ENCODE results near the gene TADA3.
"Not testable (repeated sequence)": the region's sequence is repeated elsewhere in the genome, so short reads cannot be mapped to it uniquely, and the experiment has no call there.

The TADA3 gene

DNA sequence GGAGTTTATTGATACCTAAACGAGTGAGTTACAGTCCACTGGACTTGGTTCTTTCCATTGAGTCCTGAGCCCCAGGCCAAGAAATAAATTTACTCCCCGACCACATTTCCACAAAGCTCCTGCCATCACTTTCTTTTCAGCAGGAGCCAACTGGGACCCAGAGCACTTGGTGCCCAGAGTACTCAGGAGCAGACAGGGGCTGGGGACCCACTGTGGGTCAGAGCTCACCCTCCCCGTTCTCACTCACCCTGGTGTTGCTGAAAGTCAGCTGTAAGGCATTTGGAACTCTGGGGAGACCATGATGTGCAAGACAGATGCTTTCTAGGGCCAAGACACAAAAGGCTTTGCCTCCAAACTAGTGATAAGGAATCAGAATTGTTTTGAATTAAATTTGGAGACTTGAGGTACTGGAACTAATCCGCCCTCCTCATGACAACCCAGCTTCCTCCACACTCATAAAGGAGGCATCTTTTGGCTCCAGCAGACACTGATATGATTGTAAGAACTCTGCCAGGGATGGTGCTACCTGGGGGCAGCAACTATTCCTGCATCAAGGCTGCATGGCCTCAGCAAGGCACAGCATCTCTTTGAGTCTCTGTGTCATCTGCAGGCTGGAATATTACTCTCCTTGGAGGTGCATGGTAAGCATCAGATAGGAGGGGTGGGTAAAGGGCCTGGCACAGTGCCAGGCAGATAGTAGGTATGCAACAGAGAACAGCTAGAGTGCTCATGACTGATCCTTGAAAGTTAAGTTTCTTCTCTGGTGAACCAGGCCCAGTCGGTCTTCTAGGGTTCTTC is 15.2 kb downstream of the TADA3 start:
- Histone ChIP-seq H3K79me2 (ENCODE audit: control insufficient read depth, low read length) (no peaks in the 10 kb centered on the region), H3K9me3 (ENCODE audit: control insufficient read depth, insufficient read depth, low read length) (no peaks in the 10 kb centered on the region), H3K27me3 (ENCODE audit: control insufficient read depth, low read length) (no peaks in the 10 kb centered on the region), H3K4me2 (ENCODE audit: low read length) (no peak overlapping the region), H3K9me2 (replicated peaks; ENCODE audit: control insufficient read depth, low read length) (no peaks in the 10 kb centered on the region), H3K36me3 (ENCODE audit: control insufficient read depth, low read length) (peaks cover 21% of the 10 kb centered on the region), H3K27ac (ENCODE audit: low read depth, low read length) (no peak overlapping the region), H3F3A (ENCODE audit: control insufficient read depth, insufficient read depth) (peaks cover 22% of the 10 kb centered on the region), H3K4me1 (ENCODE audit: control insufficient read depth, low read length) (peaks cover 61% of the 10 kb centered on the region), H4K20me1 (ENCODE audit: control insufficient read depth, insufficient read depth, low read depth, low read length) (no peaks in the 10 kb centered on the region), H3K4me3 (ENCODE audit: low read length) (no peak overlapping the region)
- TF ChIP-seq EZH2phosphoT487 (IDR thresholded peaks at IDR 0.05; ENCODE audit: borderline replicate concordance, low read length) (no peak), CTCF (IDR thresholded peaks at IDR 0.05; ENCODE audit: low read depth, low read length, poor library complexity, severe bottlenecking) (no peak)

DNA sequence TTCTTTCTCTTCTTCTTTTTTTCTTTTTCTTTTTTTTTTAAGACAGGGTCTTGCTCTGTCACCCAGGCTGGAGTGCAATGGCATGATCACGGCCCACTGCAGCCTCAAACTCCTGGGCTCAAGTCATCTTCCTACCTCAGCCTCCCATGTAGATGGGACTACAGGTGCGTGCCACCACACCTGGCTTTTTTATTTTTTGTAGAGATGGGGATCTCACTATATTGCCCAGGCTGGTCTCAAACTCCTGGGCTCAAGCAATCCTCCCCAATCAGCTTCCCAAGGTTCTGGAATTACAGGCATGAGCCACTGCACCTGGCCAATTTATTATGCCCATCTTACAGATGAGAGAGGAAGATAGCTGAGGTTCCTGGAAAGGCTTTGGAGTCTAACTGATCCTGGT is 21.3 kb downstream of the TADA3 start:
- not testable (repeated sequence) for H4K20me1 ChIP-seq (ENCODE audit: control insufficient read depth, insufficient read depth, low read depth, low read length); H3K27ac ChIP-seq (ENCODE audit: low read depth, low read length); H3K9me2 ChIP-seq (replicated peaks; ENCODE audit: control insufficient read depth, low read length); H3K79me2 ChIP-seq (ENCODE audit: control insufficient read depth, low read length); H3K4me2 ChIP-seq (ENCODE audit: low read length); H3K4me3 ChIP-seq (ENCODE audit: low read length); H3K36me3 ChIP-seq (ENCODE audit: control insufficient read depth, low read length); H3K9me3 ChIP-seq (ENCODE audit: control insufficient read depth, insufficient read depth, low read length); H3F3A ChIP-seq (ENCODE audit: control insufficient read depth, insufficient read depth)
- peaks cover 27% of the 10 kb centered on the region for H3K4me1 ChIP-seq (ENCODE audit: control insufficient read depth, low read length)
- peaks cover 11% of the 10 kb centered on the region for H3K27me3 ChIP-seq (ENCODE audit: control insufficient read depth, low read length)

GRCh38 chr3:9770276-9770812 is 21.9 kb downstream of the TADA3 start:
- no peaks in the 10 kb centered on the region for H3K9me2 ChIP-seq (replicated peaks; ENCODE audit: control insufficient read depth, low read length)
- no peaks in the 10 kb centered on the region for H3K36me3 ChIP-seq (ENCODE audit: control insufficient read depth, low read length)
- H3K79me2 ChIP-seq (ENCODE audit: control insufficient read depth, low read length) = no peaks in the 10 kb centered on the region
- TF ChIP-seq CTCF (IDR thresholded peaks at IDR 0.05; ENCODE audit: low read depth, low read length, poor library complexity, severe bottlenecking) (no peak), EZH2phosphoT487 (IDR thresholded peaks at IDR 0.05; ENCODE audit: borderline replicate concordance, low read length) (no peak)
- no peak overlapping the region for H3K27ac ChIP-seq (ENCODE audit: low read depth, low read length)
- H3K9me3 ChIP-seq (ENCODE audit: control insufficient read depth, insufficient read depth, low read length) = no peaks in the 10 kb centered on the region
- peak overlapping the region; percentile 70 for H3K4me2 ChIP-seq (ENCODE audit: low read length)
- H3K27me3 ChIP-seq (ENCODE audit: control insufficient read depth, low read length) = peaks cover 11% of the 10 kb centered on the region
- H3F3A ChIP-seq (ENCODE audit: control insufficient read depth, insufficient read depth) = 0 out of 2 replicates have a peak, but pooled peaks cover 2% of the 10 kb centered on the region
- no peaks in the 10 kb centered on the region for H4K20me1 ChIP-seq (ENCODE audit: control insufficient read depth, insufficient read depth, low read depth, low read length)
- peak overlapping the region; percentile 65 for H3K4me3 ChIP-seq (ENCODE audit: low read length)
- H3K4me1 ChIP-seq (ENCODE audit: control insufficient read depth, low read length) = peaks cover 27% of the 10 kb centered on the region

All from DOHH2 (cell line).